Measurements from ENCODE around the gene MCEMP1.

The MCEMP1 gene

DNA sequence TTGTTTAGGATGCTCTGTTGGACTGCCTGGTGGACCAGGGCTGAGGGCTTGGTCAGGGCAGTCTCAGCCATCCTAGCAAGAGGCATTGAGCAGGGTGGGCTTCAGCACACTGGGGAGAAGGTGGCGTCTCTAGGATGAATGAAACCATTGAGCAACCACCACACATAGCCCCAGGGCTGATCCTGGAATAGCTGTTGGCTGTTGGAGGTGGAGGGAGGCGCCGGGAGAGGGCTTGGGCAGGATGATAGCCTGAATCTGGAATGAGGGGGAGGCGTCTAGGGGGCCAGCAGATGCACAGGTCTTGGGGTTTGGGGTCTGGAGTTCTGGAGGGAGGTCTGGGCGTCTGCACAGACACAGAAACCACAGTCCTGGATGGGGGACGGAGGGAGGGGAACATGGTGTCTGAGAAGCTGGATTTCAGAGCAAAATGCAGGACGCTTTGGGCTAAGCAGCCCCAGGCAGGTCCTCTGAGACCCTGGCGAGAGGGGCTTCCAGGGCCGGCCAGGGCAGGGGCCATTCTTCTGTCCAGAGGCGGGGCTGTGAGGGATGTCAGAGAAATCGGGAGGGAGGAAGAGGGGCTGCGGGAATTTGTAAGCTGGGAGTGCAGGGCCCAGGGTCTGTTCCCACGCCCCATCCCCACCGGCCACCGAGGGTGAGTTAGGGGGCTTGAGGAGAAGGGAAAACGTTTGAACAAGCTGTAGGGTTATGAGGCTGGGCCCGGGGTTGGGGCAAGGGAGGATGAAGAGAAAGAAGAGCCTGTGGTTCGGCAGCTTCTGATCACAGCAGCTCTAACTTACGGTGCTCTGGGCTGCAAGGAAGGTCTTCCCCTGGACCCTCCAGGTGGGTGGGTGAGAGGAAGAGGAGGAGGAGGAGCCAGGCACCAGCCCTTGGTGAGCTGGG is 8.9 kb downstream of the MCEMP1 start:
- H3K4me3 ChIP-seq (ENCODE audit: low read depth, low read length): no peak overlapping the region
- DNase-seq (ENCODE audit: low read depth): no peak
- TF ChIP-seq, protein P1, sequence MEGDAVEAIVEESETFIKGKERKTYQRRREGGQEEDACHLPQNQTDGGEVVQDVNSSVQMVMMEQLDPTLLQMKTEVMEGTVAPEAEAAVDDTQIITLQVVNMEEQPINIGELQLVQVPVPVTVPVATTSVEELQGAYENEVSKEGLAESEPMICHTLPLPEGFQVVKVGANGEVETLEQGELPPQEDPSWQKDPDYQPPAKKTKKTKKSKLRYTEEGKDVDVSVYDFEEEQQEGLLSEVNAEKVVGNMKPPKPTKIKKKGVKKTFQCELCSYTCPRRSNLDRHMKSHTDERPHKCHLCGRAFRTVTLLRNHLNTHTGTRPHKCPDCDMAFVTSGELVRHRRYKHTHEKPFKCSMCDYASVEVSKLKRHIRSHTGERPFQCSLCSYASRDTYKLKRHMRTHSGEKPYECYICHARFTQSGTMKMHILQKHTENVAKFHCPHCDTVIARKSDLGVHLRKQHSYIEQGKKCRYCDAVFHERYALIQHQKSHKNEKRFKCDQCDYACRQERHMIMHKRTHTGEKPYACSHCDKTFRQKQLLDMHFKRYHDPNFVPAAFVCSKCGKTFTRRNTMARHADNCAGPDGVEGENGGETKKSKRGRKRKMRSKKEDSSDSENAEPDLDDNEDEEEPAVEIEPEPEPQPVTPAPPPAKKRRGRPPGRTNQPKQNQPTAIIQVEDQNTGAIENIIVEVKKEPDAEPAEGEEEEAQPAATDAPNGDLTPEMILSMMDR (IDR thresholded peaks at IDR 0.05; ENCODE audit: control insufficient read depth, extremely low read depth, insufficient read depth): no peak

DNA sequence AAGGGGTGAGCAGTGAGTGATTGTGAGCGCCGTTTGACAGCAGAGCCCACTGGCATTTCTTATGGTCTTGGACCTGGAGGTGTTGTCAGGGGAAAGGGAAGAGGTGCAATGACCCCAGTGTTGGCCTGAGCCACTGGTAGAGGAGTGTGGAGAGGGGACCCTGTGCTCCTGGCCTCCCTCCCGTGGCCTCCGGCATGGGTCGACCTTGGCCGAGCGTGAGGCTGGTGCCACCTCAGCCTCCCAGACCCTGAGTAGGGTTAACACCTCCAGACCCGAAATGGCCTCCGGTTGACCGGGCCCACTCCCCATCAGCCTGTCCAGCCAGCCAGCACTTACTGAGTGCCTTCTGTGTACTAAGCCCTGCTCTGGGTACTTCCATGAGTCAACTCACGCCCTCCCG is 10.3 kb downstream of the MCEMP1 start:
- no peak overlapping the region for H3K4me3 ChIP-seq (ENCODE audit: low read depth, low read length)
- DNase-seq (ENCODE audit: low read depth): no peak

DNA sequence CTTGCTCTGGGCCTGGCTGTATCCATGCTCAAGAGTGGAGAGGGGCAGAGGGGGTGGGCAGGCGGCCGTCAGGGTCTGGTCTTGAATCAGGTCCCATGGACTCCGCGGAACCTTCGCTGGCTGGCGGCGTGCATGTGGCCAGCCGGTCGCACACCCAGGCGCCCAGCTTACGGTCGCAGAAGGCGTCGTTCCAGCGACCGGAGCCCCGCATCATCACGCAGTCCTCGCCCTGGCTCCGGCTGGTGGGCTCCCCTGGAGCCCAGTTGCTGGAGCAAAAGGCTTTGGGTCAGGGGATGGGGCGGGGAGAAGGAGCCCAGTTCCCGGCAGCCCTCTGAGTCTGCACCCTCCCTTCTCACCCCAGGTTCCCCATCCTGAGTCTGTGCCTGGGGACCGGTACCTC is 12.3 kb downstream of the MCEMP1 start:
- TF ChIP-seq, protein P1 (IDR thresholded peaks at IDR 0.05; ENCODE audit: control insufficient read depth, extremely low read depth, insufficient read depth): no peak
- no peak for DNase-seq (ENCODE audit: low read depth)
- no peak overlapping the region for H3K4me3 ChIP-seq (ENCODE audit: low read depth, low read length)

More for the DNA sequence above, 10.3 kb downstream of the MCEMP1 start:
- TF ChIP-seq, protein P1 (IDR thresholded peaks at IDR 0.05; ENCODE audit: control insufficient read depth, extremely low read depth, insufficient read depth): no peak

DNA sequence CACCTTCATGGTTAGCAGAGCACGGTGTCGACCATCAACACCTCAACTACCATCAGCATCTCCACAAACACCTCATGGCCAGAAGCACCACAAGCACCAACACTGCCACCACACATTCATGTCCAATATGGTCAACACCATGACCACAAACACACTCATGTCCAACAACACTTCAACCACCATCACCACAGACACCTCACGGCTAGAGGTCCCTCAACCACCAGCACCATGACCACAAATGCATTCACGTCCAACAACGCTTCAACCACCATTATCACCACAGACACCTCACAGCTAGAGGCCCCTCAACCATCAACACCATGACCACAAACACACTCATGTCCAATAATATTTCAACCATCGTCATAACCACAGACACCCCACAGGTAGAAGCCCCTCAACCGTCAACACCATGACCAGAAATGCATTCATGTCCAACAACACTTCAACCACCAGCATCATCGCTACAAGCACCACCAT is 13.9 kb downstream of the MCEMP1 start:
- no peak overlapping the region for H3K4me3 ChIP-seq (ENCODE audit: low read depth, low read length)
- TF ChIP-seq, protein P1 (IDR thresholded peaks at IDR 0.05; ENCODE audit: control insufficient read depth, extremely low read depth, insufficient read depth): no peak
- no peak for DNase-seq (ENCODE audit: low read depth)

DNA sequence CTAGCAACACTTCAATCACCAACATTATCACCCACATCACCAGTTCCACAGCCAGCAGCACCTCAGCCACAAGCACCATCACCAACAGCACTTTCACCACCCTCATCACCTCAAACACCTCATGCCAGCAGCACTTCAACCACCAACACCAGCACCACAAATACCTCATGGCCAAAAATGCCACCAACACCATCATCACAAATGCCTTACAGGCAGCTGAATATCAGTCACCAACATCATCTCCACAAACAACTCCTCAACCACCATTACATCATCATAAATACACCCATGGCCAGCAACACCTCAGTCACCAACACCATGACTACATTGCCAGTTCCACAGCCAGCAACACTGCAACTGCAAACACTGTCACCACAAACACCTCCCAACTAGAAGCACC is 14.6 kb downstream of the MCEMP1 start:
- TF ChIP-seq, protein P1 (IDR thresholded peaks at IDR 0.05; ENCODE audit: control insufficient read depth, extremely low read depth, insufficient read depth): no peak
- H3K4me3 ChIP-seq (ENCODE audit: low read depth, low read length): no peak overlapping the region
- no peak for DNase-seq (ENCODE audit: low read depth)

DNA sequence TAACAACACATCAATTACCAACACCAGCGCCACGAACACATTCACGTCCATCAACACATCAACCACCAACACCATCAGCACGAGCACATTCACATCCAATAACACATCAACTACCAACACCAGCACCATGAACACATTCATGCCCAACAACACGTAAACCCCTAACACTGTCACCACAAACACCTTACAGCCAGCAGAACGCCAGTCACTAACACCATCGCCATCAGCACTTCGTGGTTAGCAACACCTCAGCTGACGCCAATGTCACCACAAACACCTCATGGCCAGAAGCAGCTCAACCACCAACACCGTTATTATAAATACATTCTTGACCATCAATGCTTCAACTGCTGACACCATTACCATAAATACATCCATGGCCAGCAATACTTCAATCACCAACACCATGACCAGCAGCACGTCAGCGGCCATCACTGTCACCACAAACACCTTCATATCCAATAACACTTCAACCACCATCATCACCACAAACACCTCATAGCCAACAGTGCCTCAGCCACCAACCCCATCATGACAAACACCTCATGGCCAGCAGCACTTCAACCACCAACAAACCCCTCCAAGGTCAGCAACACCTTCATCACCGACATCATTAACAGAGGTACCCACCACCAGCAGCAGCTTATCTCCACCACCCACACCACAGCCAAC is 15.7 kb downstream of the MCEMP1 start:
- no peak for DNase-seq (ENCODE audit: low read depth)
- TF ChIP-seq, protein P1 (IDR thresholded peaks at IDR 0.05; ENCODE audit: control insufficient read depth, extremely low read depth, insufficient read depth): no peak
- H3K4me3 ChIP-seq (ENCODE audit: low read depth, low read length): no peak overlapping the region

All from LNCaP clone FGC (cell line).